ENCODE data around the gene CTSE. TPM values are rescaled to one million over a fixed set of nuclear protein-coding genes. Genes with fewer than 3 reads are reported as not detected.

The CTSE gene
- total and polyA plus RNA-seq, 2 of the 8 experiments (the other 6 are each of a cell fraction or from before 2014, with no cell fraction given): 0.03 TPM; not detected in 1

GRCh38 chr1:205961991-205962820, 61.5 kb downstream of the CTSE start:
- H3K27me3 ChIP-seq (replicated peaks in 1 of 4; ENCODE audit: control insufficient read depth in 3 of 4, extremely low read depth in 1 of 4, insufficient read depth in 3 of 4, low read length in 3 of 4): no peaks in the 10 kb centered on the region
- no peak overlapping the region for H2BK120ac ChIP-seq (replicated peaks; ENCODE audit: low read depth, low read length)
- no peaks in the 10 kb centered on the region for H3K23me2 ChIP-seq (ENCODE audit: low read depth, low read length)
- no peak overlapping the region for H3K23ac ChIP-seq (ENCODE audit: insufficient read length)
- H3K27ac ChIP-seq (ENCODE audit: low read depth, low read length): no peak overlapping the region
- no peaks in the 10 kb centered on the region for H4K20me1 ChIP-seq (replicated peaks in 1 of 2; ENCODE audit: control insufficient read depth in 1 of 2, insufficient read depth in 2 of 2, low read length in 2 of 2)
- WGBS, 2 experiments (ENCODE audit: extremely low coverage in 1 of 2, insufficient coverage in 1 of 2, insufficient read length in 1 of 2, insufficient replicate concordance in 2 of 2, low coverage in 1 of 2, low lambda C conversion rate in 2 of 2, missing lambda C conversion rate in 1 of 2): 88% methylated on average over 9 of the region's 9 CpGs; no CpG with 5 or more reads in 1 of the 2 experiments
- ChIA-PET CTCF (ENCODE audit: partially characterized antibody) (interaction anchor here (0.6 to 5.7 kb wide), 9 partner anchors 12 to 170 kb away, joined by 3 to 50 read pairs (median 5); partner anchors contain the start of gene SLC26A9), POLR2A (ENCODE audit: partially characterized antibody) (interaction anchor here (0.5 kb wide), 1 partner anchor 216 kb away, joined by 3 read pairs; no protein-coding TSS in a partner anchor)
- no peak overlapping the region for H3K4me3 ChIP-seq (ENCODE audit: extremely low read depth in 1 of 4, insufficient read depth in 2 of 4, low read depth in 3 of 4, low read length in 4 of 4)
- no peak overlapping the region for H2AFZ ChIP-seq (ENCODE audit: low read length)
- no peak overlapping the region for H3K14ac ChIP-seq (ENCODE audit: insufficient read length)
- H2BK20ac ChIP-seq (ENCODE audit: low read length): no peak overlapping the region
- no peak overlapping the region for H3K9ac ChIP-seq (replicated peaks in 1 of 4; ENCODE audit: extremely low read depth in 1 of 4, low read depth in 3 of 4, low read length in 3 of 4)
- no peaks in the 10 kb centered on the region for H3K79me1 ChIP-seq (ENCODE audit: low read depth, low read length)
- H3K36me3 ChIP-seq (ENCODE audit: control insufficient read depth in 2 of 4, insufficient read depth in 4 of 4, low read length in 3 of 4): no peaks in the 10 kb centered on the region
- no peak overlapping the region for H2AK5ac ChIP-seq (ENCODE audit: low read depth, low read length)
- H2BK5ac ChIP-seq (ENCODE audit: low read depth, low read length): no peak overlapping the region
- DNase-seq (ENCODE audit: low read depth in 1 of 2, low spot score in 2 of 2): no peak
- H3K18ac ChIP-seq (ENCODE audit: extremely low read depth, low read length): no peak overlapping the region
- peaks cover 0 to 9% (median 4%) of the 10 kb centered on the region in 4 experiments; a peak in 4 of 7 replicates for H3K4me1 ChIP-seq (replicated peaks in 1 of 4; ENCODE audit: control insufficient read depth in 3 of 4, insufficient read depth in 4 of 4, low read length in 3 of 4)
- no peaks in the 10 kb centered on the region for H3K79me2 ChIP-seq (ENCODE audit: control insufficient read depth in 1 of 2, insufficient read depth in 2 of 2, low read length in 2 of 2)
- no peak overlapping the region for H4K91ac ChIP-seq (replicated peaks; ENCODE audit: insufficient read length, low read length)
- FAIRE-seq: no peak
- no peak overlapping the region for H3K4ac ChIP-seq (replicated peaks; ENCODE audit: insufficient read length, low read depth, low read length)
- no peak overlapping the region; the same call in 1 of the 2 replicates for H2BK15ac ChIP-seq (ENCODE audit: low read length)
- no peak overlapping the region for H3K4me2 ChIP-seq (ENCODE audit: insufficient read depth in 1 of 2, low read depth in 2 of 2, low read length in 2 of 2)
- no peak overlapping the region for H3K56ac ChIP-seq (replicated peaks; ENCODE audit: insufficient read length, low read depth, low read length)
- no peaks in the 10 kb centered on the region for H3K9me3 ChIP-seq (ENCODE audit: insufficient read depth in 2 of 2, low read depth in 1 of 2, low read length in 1 of 2)
- H4K8ac ChIP-seq (ENCODE audit: extremely low read depth, insufficient read depth, low read length): no peak overlapping the region; the same call in 1 of the 2 replicates
- H4K5ac ChIP-seq (ENCODE audit: insufficient read length, low read depth, low read length): no peak overlapping the region
- H2BK12ac ChIP-seq (ENCODE audit: low read depth, low read length): no peak overlapping the region
- TF ChIP-seq NANOG (IDR thresholded peaks at IDR 0.05; ENCODE audit: insufficient read depth, low read depth, low read length, poor library complexity, severe bottlenecking) (no peak), CBX8 (IDR thresholded peaks at IDR 0.05; ENCODE audit: borderline replicate concordance, low read depth, low read length) (no peak), RFX5 (IDR thresholded peaks at IDR 0.05; ENCODE audit: borderline replicate concordance, low read depth, low read length) (no peak), CTCF (IDR thresholded peaks at IDR 0.05; ENCODE audit: control extremely low read depth in 1 of 3, insufficient read depth in 1 of 3, low read depth in 1 of 3, low read length in 3 of 3) (no peak), KDM5A (IDR thresholded peaks at IDR 0.05; ENCODE audit: low read length) (no peak), KDM4A (IDR thresholded peaks at IDR 0.05; ENCODE audit: low read depth, low read length, severe bottlenecking) (no peak), CBX5 (IDR thresholded peaks at IDR 0.05; ENCODE audit: low read depth, low read length) (no peak), SIX5 (IDR thresholded peaks at IDR 0.05; ENCODE audit: low read depth, low read length) (no peak), TAF7 (optimal IDR thresholded peaks at IDR 0.05; ENCODE audit: borderline replicate concordance, low read depth, low read length) (no peak)

All from H1 (cell line).